NT2/D1 (cell line): ENCODE measurements around the gene IPO9.
A peak's percentile ranks its signal among the peaks of the same experiment; 100 is the strongest.

Experiments used
- DNase-seq: peaks from one replicate; pipeline ENCODE4 v3.0.0-alpha.2; 2011; ENCODE audit warnings: low read depth, low spot score
- H3K27me3 ChIP-seq: 2 replicates; pipeline ENCODE4 v1.6.0; 2011; ENCODE audit warnings: mild to moderate bottlenecking; ENCODE audit not compliant: insufficient read length, insufficient read depth
- H3K36me3 ChIP-seq: 2 replicates; pipeline ENCODE4 v1.6.1; 2011; ENCODE audit warnings: mild to moderate bottlenecking, low read length, mixed read lengths; ENCODE audit not compliant: insufficient read depth, insufficient read length
- H3K4me1 ChIP-seq: 2 replicates; pipeline ENCODE4 v1.5.1; 2011; ENCODE audit not compliant: insufficient read depth, insufficient read length
- H3K4me3 ChIP-seq: 2 replicates; pipeline ENCODE4 v1.5.1; 2011; ENCODE audit warnings: low read depth; ENCODE audit not compliant: insufficient read length
- H3K9ac ChIP-seq: 2 replicates; pipeline ENCODE4 v1.6.0; 2011; ENCODE audit warnings: low read depth; ENCODE audit not compliant: insufficient read length
- H3K9me3 ChIP-seq: 2 replicates; pipeline ENCODE4 v1.5.1; 2011; ENCODE audit warnings: mild to moderate bottlenecking, low read length; ENCODE audit not compliant: insufficient read depth
- SUZ12 ChIP-seq: IDR thresholded peaks from 2 replicates; pipeline ENCODE4 v1.6.1; 2011; ENCODE audit not compliant: insufficient read length, insufficient read depth; ENCODE audit errors: extremely low read depth
- YY1 ChIP-seq: IDR thresholded peaks from 2 replicates; pipeline ENCODE4 v1.6.1; 2011; ENCODE audit not compliant: insufficient read length, insufficient read depth
- ZNF274 ChIP-seq: IDR thresholded peaks from 2 replicates; pipeline ENCODE4 v1.6.1; 2011; ENCODE audit warnings: mild to moderate bottlenecking, low read depth, low read length

The IPO9 gene

GRCh38 chr1:201912832-201913231 is 83.9 kb downstream of the IPO9 start:
- Histone ChIP-seq H3K27me3 (no peaks in the 10 kb centered on the region), H3K4me3 (no peak overlapping the region), H3K4me1 (peaks cover 9% of the 10 kb centered on the region), H3K36me3 (no peaks in the 10 kb centered on the region), H3K9ac (no peak overlapping the region), H3K9me3 (no peaks in the 10 kb centered on the region)
- TF ChIP-seq ZNF274 (no peak), SUZ12 (no peak), YY1 (peak; percentile 14)
- no peak for DNase-seq

GRCh38 chr1:201914456-201915235 is 85.7 kb downstream of the IPO9 start:
- Histone ChIP-seq H3K9ac (no peak overlapping the region), H3K4me1 (peaks cover 9% of the 10 kb centered on the region), H3K4me3 (no peak overlapping the region), H3K9me3 (no peaks in the 10 kb centered on the region), H3K27me3 (no peaks in the 10 kb centered on the region), H3K36me3 (no peaks in the 10 kb centered on the region)
- TF ChIP-seq YY1 (no peak), ZNF274 (no peak), SUZ12 (no peak)
- no peak for DNase-seq

GRCh38 chr1:201916649-201917249 is 87.8 kb downstream of the IPO9 start:
- no peak overlapping the region for H3K9ac ChIP-seq
- no peak overlapping the region for H3K4me3 ChIP-seq

GRCh38 chr1:201917362-201918033 is 88.5 kb downstream of the IPO9 start:
- Histone ChIP-seq H3K4me1 (peaks cover 9% of the 10 kb centered on the region), H3K9ac (no peak overlapping the region), H3K4me3 (no peak overlapping the region), H3K36me3 (no peaks in the 10 kb centered on the region), H3K27me3 (no peaks in the 10 kb centered on the region), H3K9me3 (0 out of 2 replicates have a peak, but pooled peaks cover 3% of the 10 kb centered on the region)
- no peak for DNase-seq
- no peak for TF ChIP-seq YY1
- no peak for TF ChIP-seq ZNF274
- no peak for TF ChIP-seq SUZ12

More at GRCh38 chr1:201916649-201917249, 87.8 kb downstream of the IPO9 start:
- H3K4me1 ChIP-seq = peaks cover 9% of the 10 kb centered on the region
- no peaks in the 10 kb centered on the region for H3K27me3 ChIP-seq
- no peaks in the 10 kb centered on the region for H3K36me3 ChIP-seq
- H3K9me3 ChIP-seq = no peaks in the 10 kb centered on the region
- no peak for TF ChIP-seq ZNF274
- no peak for TF ChIP-seq SUZ12
- no peak for TF ChIP-seq YY1
- no peak for DNase-seq

- Histone ChIP-seq H3K9ac (no peak overlapping the region), H3K4me3 (no peak overlapping the region), H3K4me1 (peaks cover 9% of the 10 kb centered on the region), H3K9me3 (0 out of 2 replicates have a peak, but pooled peaks cover 3% of the 10 kb centered on the region), H3K36me3 (no peaks in the 10 kb centered on the region), H3K27me3 (no peaks in the 10 kb centered on the region)
- TF ChIP-seq SUZ12 = no peak
- no peak for TF ChIP-seq ZNF274
- no peak for TF ChIP-seq YY1
- DNase-seq = no peak
These were observed 89.4 kb downstream of the IPO9 start for GRCh38 chr1:201918343-201918742.

GRCh38 chr1:201921952-201922558 is 93.1 kb downstream of the IPO9 start:
- TF ChIP-seq ZNF274 (no peak), SUZ12 (no peak), YY1 (no peak)
- Histone ChIP-seq H3K4me3 (no peak overlapping the region), H3K36me3 (no peaks in the 10 kb centered on the region), H3K9ac (no peak overlapping the region), H3K4me1 (peaks cover 4% of the 10 kb centered on the region), H3K27me3 (no peaks in the 10 kb centered on the region), H3K9me3 (0 out of 2 replicates have a peak, but pooled peaks cover 3% of the 10 kb centered on the region)
- DNase-seq = no peak
